AG20443 (cell line): Measurements from ENCODE around the gene PRDM16.

ENCODE experiments used
- DNase-seq: peaks from one replicate; pipeline ENCODE4 v3.0.0; 2012; ENCODE audit warnings: low spot score, mixed read lengths

The PRDM16 gene

DNA sequence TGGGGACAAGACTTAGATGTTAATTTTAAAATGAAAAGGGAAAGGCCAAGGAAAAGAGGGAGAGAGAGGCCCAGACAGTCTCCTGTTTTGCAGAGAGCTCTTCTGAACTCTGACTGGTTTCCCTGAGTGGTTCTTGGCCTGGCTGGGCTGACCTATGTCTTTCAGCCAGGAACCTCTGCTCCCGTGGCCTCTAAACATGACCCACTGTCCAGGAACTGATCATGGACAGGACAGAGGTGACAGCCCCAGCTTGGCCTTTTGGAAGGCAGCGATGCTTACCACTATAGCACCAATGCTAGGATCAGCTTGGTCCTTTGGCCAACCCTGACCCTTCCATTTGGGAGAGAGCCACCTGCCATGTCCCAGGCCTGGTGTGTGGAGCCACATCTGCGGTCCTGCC lies 55.2 kb downstream of the PRDM16 start:
- DNase-seq: no peak

DNA sequence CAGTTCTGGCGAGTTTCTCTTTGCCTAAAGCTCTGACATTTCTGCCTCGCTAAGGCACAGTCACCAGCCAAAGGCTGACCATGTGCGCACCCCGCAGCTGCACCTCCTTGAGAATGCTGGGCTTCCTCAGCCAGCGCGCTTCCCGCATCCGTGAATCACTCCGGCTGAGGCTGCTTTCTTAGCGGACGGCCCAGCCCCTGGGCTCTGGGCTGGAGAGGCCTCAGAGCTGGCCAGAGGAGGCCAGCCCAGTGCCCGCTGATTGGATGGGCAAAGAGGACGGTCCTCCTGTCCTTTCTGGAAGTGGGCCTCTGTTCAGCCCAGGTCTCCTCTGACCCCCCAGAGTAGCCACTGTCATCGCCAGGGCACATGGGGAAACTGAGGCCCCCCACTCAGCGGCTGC lies 56.1 kb downstream of the PRDM16 start:
- DNase-seq: no peak

- no peak for DNase-seq
Measured at GRCh38 chr1:3125546-3126368, 56.8 kb downstream of the PRDM16 start.

- DNase-seq: no peak
Measured at GRCh38 chr1:3126756-3127678, 58.0 kb downstream of the PRDM16 start.

GRCh38 chr1:3127738-3128137 lies 58.7 kb downstream of the PRDM16 start:
- DNase-seq: no peak

DNA sequence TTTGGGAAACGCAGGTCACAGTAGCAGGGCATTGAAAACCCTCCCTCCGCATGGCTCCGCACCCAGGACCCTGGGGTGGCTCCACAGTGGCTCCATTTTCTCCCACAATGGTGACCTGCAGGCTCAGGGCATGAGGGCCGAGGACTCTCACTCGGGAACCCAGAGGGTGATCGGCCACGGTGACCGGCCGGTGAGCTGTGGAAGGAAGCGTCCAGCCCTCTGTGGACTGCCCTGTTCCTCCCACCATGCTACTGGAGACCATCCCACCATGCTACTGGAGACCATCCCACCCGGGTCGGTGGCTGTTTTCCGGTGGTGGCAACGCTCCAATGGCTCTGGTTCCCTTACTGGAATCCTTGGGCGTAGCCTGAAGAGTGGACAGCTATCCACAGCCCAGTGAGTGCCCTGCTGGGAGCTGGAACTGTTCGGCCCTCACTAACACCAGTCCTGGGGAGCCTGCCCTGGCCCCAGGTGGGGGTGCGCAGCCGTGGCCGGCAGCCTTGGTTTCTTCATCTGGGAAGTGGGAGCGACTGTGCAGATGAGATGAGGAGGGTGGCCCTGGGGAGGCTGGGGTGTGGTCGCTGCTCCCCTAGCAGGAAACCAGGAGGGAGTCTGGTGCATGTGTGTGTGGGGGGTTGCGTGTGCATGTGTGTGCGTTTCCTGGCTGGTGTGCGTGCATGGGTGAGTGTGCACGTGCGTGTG lies 59.6 kb downstream of the PRDM16 start:
- no peak for DNase-seq

GRCh38 chr1:3129133-3129490 lies 60.1 kb downstream of the PRDM16 start:
- DNase-seq: no peak

DNA sequence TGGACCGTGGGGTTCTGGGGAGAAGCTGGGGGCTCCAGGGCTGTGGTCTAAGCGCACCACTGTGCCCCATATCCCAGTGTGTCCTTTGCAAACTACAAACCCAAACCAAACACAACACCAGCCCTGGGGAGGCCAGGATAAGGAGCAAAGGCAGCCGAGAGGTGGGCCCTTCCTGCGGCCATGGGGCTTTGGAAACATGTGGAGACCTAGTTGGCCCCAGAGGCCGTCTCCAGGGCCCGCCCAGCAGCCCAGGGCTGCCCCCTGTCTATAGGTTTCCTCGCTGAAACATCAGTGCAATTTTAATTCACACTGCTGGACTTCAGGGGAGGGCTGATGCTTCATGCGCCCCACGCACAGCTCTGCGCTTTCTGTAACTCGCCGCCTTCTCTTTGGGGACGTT lies 61.3 kb downstream of the PRDM16 start:
- no peak for DNase-seq

GRCh38 chr1:3132660-3133059 lies 63.7 kb downstream of the PRDM16 start:
- no peak for DNase-seq

- no peak for DNase-seq
Measured at GRCh38 chr1:3133686-3134085, 64.7 kb downstream of the PRDM16 start.

DNA sequence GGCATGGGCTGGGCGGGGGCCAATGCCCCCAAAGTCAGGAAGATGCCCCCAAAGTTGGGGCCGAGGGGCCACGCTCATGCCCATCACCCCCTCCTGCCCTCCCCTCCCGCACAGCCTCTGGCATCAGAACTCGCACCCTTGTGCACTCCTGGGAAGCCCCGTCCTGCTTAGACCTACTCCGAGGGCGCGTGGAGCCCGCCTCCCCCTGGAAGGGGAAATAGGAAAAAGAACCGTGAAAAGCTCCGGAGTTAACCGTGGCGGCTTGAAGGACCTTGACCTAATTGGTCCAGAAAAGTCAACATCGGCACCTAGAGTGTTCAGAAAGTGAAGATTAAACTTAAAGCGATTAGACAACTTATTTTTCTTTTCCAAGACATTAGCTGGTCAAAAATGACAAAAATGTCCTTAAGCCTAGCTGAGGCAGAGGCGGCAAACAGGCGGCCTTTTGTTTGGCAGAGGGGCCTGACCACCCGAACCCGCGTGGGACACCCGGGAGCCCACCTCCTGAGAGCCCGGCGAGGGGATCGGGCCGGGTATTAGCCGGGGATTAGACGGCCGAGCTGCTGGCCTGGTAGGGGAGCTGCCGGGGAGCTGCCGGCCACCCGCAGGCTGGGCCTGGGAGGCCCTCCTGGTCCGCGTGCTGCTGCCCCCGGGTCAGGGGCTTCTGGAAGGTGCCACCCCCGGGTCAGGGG lies 65.5 kb downstream of the PRDM16 start:
- no peak for DNase-seq

DNA sequence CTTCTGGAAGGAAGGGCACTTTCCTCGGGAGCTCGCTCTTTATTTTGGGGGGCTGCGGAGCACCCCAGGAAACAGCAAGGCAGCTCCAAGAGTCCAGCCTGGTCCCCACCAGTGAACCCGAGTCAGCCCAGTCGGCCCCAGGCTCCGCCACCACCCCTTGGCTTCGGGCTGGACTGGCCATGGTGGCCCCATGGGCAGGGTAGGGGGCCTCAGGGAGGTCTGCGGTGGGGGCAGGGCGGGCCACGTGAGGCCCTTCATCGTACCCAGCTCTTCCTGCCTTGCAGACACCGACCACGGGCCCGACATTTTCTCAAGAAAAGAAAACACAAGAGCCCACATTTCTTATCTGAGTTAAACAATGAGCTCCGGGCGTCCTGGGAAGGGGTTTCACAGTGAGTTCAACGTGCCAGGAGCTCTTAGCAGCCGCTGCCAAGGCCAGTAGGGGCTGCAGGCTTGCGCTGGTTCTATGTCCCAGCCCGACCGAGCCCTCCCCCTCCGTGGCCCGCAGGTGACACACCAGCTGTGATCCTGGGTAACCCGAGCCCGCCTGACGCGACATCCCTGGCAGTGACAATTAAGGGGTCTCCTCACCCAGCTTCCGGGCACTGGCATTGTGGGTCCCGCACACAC lies 66.2 kb downstream of the PRDM16 start:
- DNase-seq: no peak

- no peak for DNase-seq
Measured at GRCh38 chr1:3135744-3136455, 66.9 kb downstream of the PRDM16 start.

- DNase-seq: no peak
Measured at GRCh38 chr1:3136532-3136931, 67.5 kb downstream of the PRDM16 start.

DNA sequence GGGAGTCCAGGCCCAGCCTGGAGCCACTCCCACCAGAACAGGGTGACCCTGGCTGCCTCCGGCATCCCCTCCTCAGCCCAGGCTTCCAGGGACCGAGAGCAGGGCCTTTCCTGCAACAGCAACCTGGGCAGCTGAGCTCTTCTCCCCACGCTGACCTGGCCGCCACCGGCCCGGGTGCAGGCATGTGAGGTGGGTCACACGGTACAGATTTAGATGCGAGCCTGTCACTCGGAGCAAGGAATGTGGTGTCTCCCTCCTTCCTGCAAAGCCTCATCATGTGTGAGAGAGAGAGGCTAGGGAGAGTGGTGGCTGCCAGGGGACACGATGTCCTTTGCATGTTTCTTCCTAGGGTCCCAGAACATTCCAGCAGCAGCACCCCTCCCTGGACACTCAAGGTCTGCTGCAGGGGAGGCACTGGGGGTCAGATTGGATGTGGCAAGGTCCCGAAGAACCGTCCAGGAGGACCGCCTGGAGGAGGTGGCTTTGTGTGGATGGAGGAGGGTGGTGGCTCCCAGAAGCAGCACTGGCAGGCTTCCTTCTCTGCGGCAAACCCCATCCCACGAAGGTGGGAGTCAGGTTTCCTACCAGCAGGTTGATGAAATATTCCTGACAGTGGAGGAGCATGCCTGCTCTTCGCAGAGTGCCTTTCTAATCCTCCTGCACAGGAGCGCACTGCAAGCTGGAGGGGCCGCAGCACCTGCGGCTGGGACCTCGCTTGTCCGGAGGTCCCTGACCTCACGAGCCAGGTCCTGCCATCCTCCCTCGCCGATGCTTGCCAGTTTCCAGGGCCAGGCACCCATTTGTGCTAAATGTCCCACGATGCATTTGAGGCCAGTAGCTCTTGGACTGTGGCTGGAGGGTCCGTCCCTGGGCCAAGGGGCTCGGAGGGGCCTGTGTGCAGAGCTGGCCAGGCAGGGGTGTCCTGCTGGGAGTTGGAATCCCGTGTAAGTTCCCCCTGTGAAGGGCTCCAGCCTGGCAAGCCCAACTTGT lies 68.4 kb downstream of the PRDM16 start:
- DNase-seq: no peak

GRCh38 chr1:3138623-3139151 lies 69.7 kb downstream of the PRDM16 start:
- DNase-seq: no peak

DNA sequence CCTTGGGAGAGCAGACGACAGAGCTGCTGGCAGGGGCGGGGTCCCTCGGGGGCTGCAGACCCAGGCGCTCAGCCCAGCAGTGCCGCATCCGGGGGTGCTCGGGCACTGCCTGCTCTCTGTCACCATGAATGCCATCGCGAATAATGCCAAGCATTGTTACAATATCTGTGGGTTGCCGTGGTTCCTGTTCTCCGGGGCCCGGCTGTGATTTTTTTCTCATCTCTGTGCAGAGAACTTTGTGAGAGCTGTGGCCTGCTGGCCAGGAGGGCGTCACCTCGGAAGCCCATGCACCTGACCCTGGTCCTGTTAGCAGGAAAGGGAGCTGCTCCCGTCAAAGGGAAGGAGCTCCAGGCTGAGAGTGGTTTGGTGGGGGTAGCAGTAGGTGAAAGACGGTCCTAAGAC lies 70.4 kb downstream of the PRDM16 start:
- no peak for DNase-seq

DNA sequence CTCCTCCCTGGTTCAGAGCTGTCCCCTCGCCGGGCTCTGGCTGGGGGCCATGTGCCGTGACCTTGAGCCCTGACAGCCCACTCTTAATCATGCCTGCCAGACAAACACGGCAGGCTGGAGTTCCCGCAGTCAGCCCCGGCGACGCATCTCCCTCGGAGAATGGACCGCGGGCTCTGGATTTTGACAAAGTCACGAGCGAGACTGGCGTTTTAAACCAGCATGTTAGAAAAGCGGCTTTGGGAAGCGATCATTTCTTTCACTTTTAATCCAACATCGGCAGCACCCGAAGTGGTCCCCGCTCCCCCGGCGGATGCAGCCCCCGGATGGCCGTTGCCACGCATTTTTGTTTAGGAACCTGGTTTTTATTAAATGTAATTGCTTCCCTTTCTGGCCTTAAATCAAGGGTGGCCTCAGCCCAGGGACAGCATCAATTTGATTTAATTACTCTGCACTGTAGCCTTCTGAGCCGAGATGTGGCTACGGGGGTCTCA lies 70.9 kb downstream of the PRDM16 start:
- peak; percentile 26 for DNase-seq

GRCh38 chr1:3140437-3140836 lies 71.4 kb downstream of the PRDM16 start:
- DNase-seq: no peak
